Esophagus squamous epithelium (tissue), 4 donors: ENCODE results near the gene DTX3L.

Source experiments
- POLR2A ChIP-seq, 4 donors: fragments of 450-650 bp; IDR thresholded peaks; one replicate each; pipeline ENCODE4 v1.6.1; 2017; ENCODE audit warnings: antibody characterized with exemption in 4 of 4, mild to moderate bottlenecking in 4 of 4, moderate library complexity in 3 of 4
- TF ChIP-seq, protein P1 (sequence below), 6 experiments: fragments of 450-650 bp in 4 of 6; fragments of 200-600 bp in 2 of 6; sonication (generic) in 2 of 6; IDR thresholded peaks; one replicate each; pipeline ENCODE4 v1.5.1; 2016 to 2019; ENCODE audit warnings: antibody characterized with exemption in 6 of 6, mild to moderate bottlenecking in 4 of 6, moderate library complexity in 4 of 6

DNA sequence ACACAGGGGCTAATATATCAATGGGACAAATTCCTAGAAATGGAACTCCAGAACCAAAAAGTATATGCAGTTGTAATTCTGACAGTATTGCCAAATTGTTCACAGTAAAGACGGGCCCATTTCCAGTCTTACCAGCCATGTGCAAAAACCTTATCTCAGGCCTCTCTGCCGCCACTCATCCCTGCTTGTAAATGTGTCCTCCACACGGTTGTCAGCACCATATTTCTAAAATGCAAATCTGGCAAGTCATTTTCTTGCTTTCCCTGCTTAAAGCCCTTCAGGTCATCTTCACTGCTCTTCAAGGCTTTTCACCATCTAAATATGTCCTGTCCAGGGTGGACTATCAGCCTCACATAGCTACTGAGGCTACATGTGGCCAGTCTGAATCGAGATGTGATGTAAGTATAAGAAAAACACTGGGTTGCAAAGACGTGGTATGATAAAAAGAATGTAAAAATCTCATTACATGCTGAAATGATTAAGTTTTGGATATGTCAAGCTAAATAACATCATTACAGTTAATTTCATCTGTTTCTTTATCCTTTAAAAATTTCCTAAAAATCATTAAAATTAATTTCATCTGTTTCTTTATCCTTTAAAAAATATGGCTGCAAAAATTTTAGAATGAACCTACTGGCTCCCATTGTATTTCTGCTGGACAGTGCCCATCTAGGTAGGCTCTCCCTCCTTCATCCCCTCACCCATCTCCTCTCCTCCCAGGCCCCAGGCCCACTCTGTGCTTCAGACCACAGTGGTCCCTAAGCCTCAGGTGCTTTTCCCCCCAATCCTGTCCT is 1.0 kb upstream of the DTX3L start:
- TF ChIP-seq, protein P1, sequence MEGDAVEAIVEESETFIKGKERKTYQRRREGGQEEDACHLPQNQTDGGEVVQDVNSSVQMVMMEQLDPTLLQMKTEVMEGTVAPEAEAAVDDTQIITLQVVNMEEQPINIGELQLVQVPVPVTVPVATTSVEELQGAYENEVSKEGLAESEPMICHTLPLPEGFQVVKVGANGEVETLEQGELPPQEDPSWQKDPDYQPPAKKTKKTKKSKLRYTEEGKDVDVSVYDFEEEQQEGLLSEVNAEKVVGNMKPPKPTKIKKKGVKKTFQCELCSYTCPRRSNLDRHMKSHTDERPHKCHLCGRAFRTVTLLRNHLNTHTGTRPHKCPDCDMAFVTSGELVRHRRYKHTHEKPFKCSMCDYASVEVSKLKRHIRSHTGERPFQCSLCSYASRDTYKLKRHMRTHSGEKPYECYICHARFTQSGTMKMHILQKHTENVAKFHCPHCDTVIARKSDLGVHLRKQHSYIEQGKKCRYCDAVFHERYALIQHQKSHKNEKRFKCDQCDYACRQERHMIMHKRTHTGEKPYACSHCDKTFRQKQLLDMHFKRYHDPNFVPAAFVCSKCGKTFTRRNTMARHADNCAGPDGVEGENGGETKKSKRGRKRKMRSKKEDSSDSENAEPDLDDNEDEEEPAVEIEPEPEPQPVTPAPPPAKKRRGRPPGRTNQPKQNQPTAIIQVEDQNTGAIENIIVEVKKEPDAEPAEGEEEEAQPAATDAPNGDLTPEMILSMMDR (IDR thresholded peaks at IDR 0.05) = no peak
- TF ChIP-seq POLR2A (IDR thresholded peaks at IDR 0.05) = no peak
